GM21515 (cell line): ENCODE data around the gene ZNF697.
"Not testable (repeated sequence)": the region's sequence is repeated elsewhere in the genome, so short reads cannot be mapped to it uniquely, and the experiment has no call there.

Source experiments
- ATAC-seq: cut with Tn5 transposase; IDR thresholded peaks from one replicate; pipeline ENCODE4 v1.9.1; 2021; ENCODE audit not compliant: unreplicated experiment

The ZNF697 gene

DNA sequence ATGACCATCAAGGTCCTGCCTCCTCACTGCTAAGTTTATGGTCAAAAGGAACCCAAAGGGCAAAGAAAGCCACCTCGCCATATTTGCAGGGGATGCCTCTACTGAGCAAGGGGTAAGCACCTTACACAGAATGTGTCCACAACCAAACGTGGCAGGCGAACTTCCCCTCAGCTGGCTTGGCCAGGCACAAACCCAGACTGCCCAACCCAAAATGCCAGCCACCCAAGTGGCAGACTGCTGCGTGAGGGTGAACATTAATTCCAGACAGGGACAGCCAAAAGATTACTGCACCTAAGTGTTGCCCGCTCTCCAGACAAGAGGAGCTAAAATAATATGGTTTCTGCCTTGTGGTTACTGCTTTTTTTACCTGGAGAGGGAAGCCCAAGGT, 16.0 kb downstream of the ZNF697 start:
- ATAC-seq, result no peak

- ATAC-seq, result no peak
These were observed 16.5 kb downstream of the ZNF697 start for GRCh38 chr1:119631433-119632102.

DNA sequence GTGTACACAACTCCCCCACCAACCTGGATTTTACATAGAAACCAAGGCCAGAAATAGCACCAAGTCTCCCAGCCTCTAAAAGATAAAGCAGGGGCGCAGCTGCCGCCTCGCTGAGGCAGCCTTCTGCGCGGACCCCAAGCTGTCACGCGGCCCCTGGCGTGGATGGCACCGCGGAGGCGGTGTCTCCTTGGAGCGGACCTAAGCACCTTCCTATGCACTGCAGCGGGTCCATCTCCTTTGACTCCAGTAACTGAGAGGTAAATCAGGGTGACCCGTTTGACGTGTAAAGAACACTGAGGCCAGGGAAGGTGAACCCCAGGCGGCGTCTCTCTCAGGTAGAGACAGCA, 17.0 kb downstream of the ZNF697 start:
- ATAC-seq, result no peak

DNA sequence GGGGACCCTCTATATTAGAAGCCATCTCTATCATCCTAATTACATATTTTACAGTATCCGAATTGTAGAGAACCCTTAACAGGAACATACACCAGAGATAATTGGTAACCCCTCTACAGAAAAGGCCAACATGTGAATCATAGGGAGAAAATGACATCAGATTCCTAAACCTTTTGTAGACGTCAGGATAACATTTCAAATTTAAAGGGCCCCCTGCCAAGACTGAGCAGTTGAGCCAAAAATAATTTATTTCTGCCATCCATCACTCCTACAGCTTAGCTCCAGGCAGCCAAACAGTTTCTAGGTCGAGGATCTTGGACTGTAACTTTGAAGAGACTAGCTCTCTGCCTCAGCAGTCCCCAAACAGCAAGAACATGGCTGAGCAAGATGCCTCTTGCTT, 21.2 kb downstream of the ZNF697 start:
- no peak for ATAC-seq

GRCh38 chr1:119626011-119626545, 22.0 kb downstream of the ZNF697 start:
- ATAC-seq, result no peak

DNA sequence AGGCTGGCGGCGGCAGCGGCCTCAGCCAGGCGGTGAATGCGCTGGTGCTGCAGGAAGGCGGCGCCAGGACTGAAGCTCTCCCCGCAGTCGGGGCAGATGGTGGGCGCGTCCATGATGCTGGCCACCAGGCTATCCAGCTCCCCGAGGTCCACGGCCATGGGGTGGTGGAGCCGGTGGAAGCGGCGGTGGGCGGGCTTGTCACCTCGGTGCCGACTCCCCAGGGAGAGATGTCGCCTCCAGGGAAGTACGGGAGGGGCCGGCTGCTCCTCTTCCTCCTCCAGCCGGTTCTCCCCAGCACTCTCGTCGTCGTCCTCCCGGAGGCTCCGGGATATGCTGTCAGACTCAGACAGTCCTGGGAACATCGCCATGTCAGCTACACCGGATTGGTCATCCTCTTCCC, 24.4 kb downstream of the ZNF697 start:
- ATAC-seq, result no peak

- no peak for ATAC-seq
These were observed 24.9 kb downstream of the ZNF697 start for GRCh38 chr1:119623193-119623515.

- no peak for ATAC-seq
These were observed 25.5 kb downstream of the ZNF697 start for GRCh38 chr1:119622311-119623192.

GRCh38 chr1:119621705-119622104, 26.4 kb downstream of the ZNF697 start:
- no peak for ATAC-seq

- no peak for ATAC-seq
These were observed 30.0 kb downstream of the ZNF697 start for GRCh38 chr1:119617751-119618691.

DNA sequence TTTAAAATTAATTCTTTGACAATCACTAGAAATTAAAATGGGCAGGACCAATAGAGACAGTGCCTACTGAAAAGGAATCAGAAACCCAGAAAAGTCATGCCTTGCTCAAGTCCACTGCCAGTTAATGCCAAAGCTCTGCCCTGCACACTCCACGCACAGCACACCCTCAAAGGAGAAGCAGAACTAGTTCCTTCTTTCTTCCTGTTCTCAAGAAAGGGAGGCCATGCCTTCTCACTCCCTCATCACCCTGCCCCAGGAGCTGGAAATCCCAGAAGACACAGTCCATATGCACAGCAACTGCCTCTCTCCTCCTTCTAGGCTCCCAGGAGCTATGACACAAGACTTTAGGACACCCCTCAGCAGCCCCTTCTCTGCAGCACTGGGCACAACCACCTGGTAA, 31.3 kb downstream of the ZNF697 start:
- not testable (repeated sequence) for ATAC-seq

DNA sequence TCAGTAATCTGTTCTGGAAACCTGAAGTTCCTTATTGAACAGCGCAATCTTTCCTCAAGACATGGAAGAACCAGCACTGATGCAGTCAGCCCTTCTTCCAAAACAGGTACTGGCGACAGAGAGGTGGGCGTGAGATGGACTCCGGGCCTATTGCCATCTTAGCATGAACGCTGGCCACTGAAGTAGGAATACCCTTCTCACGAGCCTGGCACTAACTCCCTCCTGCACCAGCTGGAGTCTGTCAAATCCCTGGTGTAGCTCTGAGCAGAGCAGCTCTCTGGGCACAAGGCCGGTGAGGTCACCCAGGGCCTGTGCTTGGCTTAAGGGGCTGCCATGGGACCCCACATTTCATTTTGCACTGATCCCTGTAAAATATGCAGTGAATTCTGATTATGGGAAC, 33.0 kb downstream of the ZNF697 start:
- ATAC-seq, result not testable (repeated sequence)

GRCh38 chr1:119613769-119614720, 34.0 kb downstream of the ZNF697 start:
- ATAC-seq, result peak; percentile 85

GRCh38 chr1:119611701-119612113, 36.4 kb downstream of the ZNF697 start:
- ATAC-seq, result no peak

DNA sequence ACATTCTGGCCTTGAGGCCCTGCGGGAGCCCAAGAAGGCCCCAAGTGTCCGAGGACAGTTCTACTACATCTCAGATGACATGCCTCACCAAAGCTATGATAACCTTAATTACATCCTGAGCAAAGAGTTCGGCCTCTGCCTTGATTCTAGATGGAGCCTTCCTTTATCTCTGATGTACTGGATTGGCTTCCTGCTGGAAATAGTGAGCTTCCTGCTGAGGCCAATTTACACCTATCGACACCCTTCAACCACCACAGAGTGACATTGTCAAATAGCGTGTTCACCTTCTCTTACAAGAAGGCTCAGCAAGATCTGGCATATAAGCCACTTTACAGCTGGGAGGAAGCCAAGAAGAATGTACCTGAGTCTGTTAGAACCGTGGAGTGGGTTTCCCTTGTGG, 39.2 kb downstream of the ZNF697 start:
- ATAC-seq, result not testable (repeated sequence)

DNA sequence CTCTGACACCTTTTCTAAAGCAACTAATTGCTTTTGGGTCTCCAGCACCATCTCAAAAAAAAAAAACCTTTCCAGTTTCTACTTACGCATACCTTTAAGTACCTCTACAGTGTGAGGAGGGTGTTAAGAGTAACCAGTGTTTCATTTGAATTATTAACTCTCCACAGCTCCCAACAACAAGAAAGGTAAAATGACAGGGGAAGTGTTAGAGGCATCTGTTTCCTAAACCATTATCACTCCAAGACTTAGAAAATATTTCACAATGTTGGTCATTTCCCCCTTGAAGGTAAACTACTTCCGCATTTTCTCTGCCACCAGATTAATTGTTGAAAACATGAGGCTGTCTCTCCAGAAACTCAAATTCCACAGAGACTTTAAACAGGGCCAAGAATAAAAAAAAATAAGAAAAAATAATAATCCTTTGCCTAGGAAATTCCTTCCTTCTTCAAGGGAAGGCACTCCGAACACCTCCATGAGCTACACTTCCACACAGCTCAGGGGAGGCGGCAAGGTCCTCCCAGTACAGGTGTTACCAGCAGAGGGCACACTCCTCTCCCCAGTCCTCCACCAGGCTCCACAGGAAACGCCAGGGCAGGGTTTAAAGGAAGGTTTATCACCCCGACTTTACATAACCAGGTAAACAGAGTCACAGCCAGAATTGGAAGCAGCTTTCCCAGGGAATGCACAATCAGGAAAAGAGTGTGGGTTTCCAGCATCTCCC, 40.8 kb downstream of the ZNF697 start:
- ATAC-seq, result not testable (repeated sequence)

DNA sequence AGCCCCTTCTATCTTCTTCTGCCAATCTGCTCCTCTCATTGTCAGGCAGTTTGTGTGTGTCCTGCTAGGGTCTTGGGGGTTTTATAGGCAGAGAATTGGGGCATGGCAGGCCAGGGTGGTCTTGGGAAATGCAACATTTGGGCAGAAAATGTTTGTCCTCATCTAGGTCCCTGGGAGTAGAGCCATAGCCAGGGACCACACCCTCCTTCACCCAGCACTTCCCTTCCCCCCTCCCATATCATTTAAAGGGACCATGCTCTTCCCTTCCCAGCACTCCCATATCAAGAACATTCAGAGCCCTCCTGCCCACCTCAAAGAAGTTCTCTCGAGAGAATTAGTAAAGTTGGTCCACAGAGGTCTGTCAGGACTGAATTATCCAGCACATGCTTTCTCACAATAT, 41.7 kb downstream of the ZNF697 start:
- no peak for ATAC-seq

- ATAC-seq, result no peak
These were observed 42.4 kb downstream of the ZNF697 start for GRCh38 chr1:119605686-119606085.

DNA sequence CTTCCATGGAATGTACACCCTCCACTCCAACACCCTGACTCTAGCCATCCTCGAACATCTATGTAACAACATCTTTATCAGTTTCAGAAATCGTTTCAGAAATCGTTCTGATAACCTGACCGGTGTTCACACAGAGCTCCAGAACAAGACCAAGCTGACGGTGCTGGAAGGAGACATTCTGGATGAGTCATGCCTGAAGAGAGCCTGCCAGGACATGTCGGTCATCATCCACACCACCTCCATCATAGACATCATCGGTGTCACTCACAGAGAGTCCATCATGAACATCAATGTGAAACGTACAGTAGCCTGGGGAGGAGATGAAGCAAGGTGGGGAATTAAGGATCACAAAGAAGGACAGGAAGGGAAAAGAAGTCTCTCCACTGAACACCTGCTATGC, 43.0 kb downstream of the ZNF697 start:
- ATAC-seq, result not testable (repeated sequence)
